Right lobe of liver (tissue), 4 donors: ENCODE data around the gene NFATC1.

Source experiments
- CTCF ChIP-seq, 4 donors: fragments of 200-600 bp in 3 of 4; fragments of 450-650 bp in 1 of 4; IDR thresholded peaks; one replicate each; pipeline versions ENCODE4 v1.5.1 to v1.8.0; 2016 to 2022; ENCODE audit warnings: antibody characterized with exemption in 4 of 4, mild to moderate bottlenecking in 2 of 4
- POLR2A ChIP-seq: fragments of 450-650 bp; IDR thresholded peaks from one replicate; pipeline ENCODE4 v1.6.1; 2017; ENCODE audit warnings: antibody characterized with exemption, mild to moderate bottlenecking
- donor health status: DM: no; HTN: no; CAD: no.
- donor health status: DM: no; HTN: no; CAD: no.
- donor health status: DM: no; HTN: yes; CAD: no.

DNA sequence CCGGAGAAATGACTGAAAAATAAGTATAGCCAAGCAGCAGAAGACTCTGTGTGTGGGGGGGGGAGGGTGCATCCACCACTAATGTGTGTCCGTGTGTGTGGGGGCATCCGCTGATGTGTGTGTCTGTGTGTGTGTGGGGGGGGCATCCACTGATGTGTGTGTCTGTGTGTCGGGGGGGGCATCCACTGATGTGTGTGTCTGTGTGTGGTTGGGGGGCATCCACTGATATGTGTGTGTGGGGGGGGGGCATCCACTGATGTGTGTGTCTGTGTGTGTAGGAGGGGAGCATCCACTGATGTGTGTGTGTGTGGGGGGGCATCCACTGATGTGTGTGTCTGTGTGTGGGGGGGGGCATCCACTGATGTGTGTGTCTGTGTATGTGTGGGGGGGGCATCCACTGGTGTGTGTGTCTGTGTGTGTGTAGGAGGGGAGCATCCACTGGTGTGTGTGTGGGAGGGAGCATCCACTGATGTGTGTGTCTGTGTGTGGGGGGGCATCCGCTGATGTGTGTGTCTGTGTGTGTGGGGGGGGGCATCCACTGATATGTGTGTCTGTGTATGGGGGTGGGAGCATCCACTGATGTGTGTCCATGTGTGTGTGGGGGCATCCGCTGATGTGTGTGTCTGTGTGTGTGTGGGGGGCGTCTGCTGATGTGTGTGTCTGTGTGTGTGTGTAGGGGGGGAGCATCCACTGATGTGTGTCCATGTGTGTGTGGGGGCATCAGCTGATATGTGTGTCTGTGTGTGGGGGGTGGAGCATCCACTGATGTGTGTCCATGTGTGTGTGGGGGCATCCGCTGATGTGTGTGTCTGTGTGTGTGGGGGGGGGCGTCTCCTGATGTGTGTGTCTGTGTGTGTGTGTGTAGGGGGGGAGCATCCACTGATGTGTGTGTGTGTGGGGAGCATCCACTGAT is 125.0 kb downstream of the NFATC1 start:
- TF ChIP-seq CTCF (IDR thresholded peaks at IDR 0.05) (no peak), POLR2A (no peak)
